Gastroesophageal sphincter (tissue), 4 donors: Measurements from ENCODE around the gene IPO13. TPM values are rescaled to one million over a fixed set of nuclear protein-coding genes. Genes with fewer than 3 reads are reported as not detected.

Experiments
- ATAC-seq: fragments of 150-250 bp; one replicate; pipeline ENCODE4 v1.9.1; 2016; ENCODE audit warnings: mild to moderate bottlenecking, moderate library complexity
- H3K27ac ChIP-seq, 4 donors: fragments of 200-600 bp; sonication (generic) in 3 of 4; 1 replicate in 3 of 4; 2 replicates in 1 of 4; pipeline ENCODE4 v1.5.1; 2016 to 2019
- H3K27me3 ChIP-seq: fragments of 200-600 bp; sonication (generic); one replicate; pipeline ENCODE4 v1.5.1; 2019
- H3K36me3 ChIP-seq, 2 donors: fragments of 200-600 bp; sonication (generic); one replicate each; pipeline ENCODE4 v1.5.1; 2019; ENCODE audit warnings: control low read depth in 1 of 2
- H3K4me1 ChIP-seq, 3 donors: fragments of 200-600 bp; sonication (generic); 1 replicate in 2 of 3; 2 replicates in 1 of 3; pipeline ENCODE4 v1.5.1; 2016 to 2019; ENCODE audit warnings: control low read depth in 2 of 3
- H3K4me3 ChIP-seq, 2 donors: fragments of 200-600 bp; sonication (generic); one replicate each; pipeline ENCODE4 v1.5.1; 2019; ENCODE audit warnings: mild to moderate bottlenecking in 1 of 2, moderate library complexity in 1 of 2
- H3K9me3 ChIP-seq, 3 donors: fragments of 200-600 bp; sonication (generic); one replicate each; pipeline ENCODE4 v1.5.1; 2017 to 2019; ENCODE audit warnings: control low read depth in 2 of 3
- EP300 ChIP-seq: sonication (generic); formaldehyde crosslinking; IDR thresholded peaks from one replicate; pipeline ENCODE4 v1.6.1; 2017; ENCODE audit warnings: antibody characterized with exemption, mild to moderate bottlenecking
- POLR2A ChIP-seq, 2 donors: fragments of 450-650 bp; IDR thresholded peaks; one replicate each; pipeline ENCODE4 v1.6.1; 2017; ENCODE audit warnings: antibody characterized with exemption in 2 of 2, mild to moderate bottlenecking in 2 of 2, moderate library complexity in 1 of 2
- POLR2AphosphoS5 ChIP-seq: sonication (generic); formaldehyde crosslinking; IDR thresholded peaks from one replicate; pipeline ENCODE4 v1.6.1; 2017; ENCODE audit warnings: antibody characterized with exemption
- WGBS, 2 donors: methylation state at CpG; one replicate each; pipeline ENCODE4 v1.1.5; 2018; ENCODE audit warnings: low coverage in 1 of 2; 5-methylcytosine and 5-hydroxymethylcytosine counted together
- total RNA-seq, 4 donors: library from RNA; depleted of rRNA; stranded (reverse); fragments of >200 nt; gene quantifications; one replicate each; pipeline ENCODE4 v1.1.0, GENCODE V29; 2016
- TF ChIP-seq, protein P1 (sequence below), 4 experiments: fragments of 200-600 bp in 2 of 4; fragments of 450-650 bp in 2 of 4; sonication (generic) in 1 of 4; IDR thresholded peaks; one replicate each; pipeline ENCODE4 v1.5.1; 2017 to 2019; ENCODE audit warnings: antibody characterized with exemption in 4 of 4, mild to moderate bottlenecking in 2 of 4, moderate library complexity in 2 of 4

The IPO13 gene
- total RNA-seq, 4 donors from 2014 or later, result 21.8 to 44.5 (median 24.2) TPM

- WGBS, 2 donors, result 78 to 91% methylated on average over 4 of the region's 5 CpGs
- Histone ChIP-seq H3K27me3 (no peaks in the 10 kb centered on the region), H3K36me3 (peaks cover 0 to 18% of the 10 kb centered on the region in 2 donors), H3K4me1 (peaks cover 0 to 26% (median 4%) of the 10 kb centered on the region in 3 donors), H3K4me3 (no peak overlapping the region), H3K27ac (no peak overlapping the region), H3K9me3 (no peaks in the 10 kb centered on the region)
- ATAC-seq, result no peak
- no peak for TF ChIP-seq POLR2A (IDR thresholded peaks at IDR 0.05)
- TF ChIP-seq, protein P1, sequence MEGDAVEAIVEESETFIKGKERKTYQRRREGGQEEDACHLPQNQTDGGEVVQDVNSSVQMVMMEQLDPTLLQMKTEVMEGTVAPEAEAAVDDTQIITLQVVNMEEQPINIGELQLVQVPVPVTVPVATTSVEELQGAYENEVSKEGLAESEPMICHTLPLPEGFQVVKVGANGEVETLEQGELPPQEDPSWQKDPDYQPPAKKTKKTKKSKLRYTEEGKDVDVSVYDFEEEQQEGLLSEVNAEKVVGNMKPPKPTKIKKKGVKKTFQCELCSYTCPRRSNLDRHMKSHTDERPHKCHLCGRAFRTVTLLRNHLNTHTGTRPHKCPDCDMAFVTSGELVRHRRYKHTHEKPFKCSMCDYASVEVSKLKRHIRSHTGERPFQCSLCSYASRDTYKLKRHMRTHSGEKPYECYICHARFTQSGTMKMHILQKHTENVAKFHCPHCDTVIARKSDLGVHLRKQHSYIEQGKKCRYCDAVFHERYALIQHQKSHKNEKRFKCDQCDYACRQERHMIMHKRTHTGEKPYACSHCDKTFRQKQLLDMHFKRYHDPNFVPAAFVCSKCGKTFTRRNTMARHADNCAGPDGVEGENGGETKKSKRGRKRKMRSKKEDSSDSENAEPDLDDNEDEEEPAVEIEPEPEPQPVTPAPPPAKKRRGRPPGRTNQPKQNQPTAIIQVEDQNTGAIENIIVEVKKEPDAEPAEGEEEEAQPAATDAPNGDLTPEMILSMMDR (IDR thresholded peaks at IDR 0.05), result no peak
- no peak for TF ChIP-seq EP300
- TF ChIP-seq POLR2AphosphoS5, result no peak
Measured at GRCh38 chr1:44013949-44014348, 67.2 kb downstream of the IPO13 start.

DNA sequence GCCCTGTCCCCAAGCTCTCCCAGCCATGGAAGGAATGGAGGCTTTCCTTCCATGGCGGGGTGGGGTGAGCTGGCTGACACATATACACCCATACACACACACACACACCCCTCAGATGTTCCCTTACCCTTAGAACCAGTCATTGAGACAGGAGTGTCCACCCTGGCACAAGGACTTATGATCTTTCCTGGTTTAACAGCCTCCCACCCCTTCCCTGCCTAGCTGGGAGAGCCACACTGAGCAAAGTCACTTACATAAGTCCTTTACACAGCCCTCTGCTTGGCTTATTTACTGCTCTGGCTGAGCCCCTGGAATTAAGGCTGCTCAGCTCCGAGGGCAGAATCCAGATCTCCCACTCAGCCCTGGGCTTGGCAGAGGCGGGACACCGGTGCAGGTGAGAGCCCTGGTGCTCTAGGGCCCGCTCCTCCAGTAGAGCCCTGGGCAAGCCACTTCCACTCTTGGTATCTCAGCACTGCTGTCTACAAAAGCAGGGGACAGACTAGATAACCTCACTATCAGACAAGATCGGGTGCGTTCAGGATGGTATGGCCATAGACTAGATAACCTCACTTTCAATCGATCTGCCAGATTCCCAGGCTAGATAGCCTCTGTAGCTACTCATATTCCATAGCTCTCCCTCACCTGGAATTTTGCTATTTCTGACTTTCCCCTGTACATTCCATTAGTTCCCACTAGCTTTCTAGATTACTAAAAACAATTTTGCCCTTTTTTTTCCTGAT is 67.8 kb downstream of the IPO13 start:
- peaks cover 0 to 26% (median 4%) of the 10 kb centered on the region in 3 donors for H3K4me1 ChIP-seq
- H3K27ac ChIP-seq, result no peak overlapping the region

GRCh38 chr1:44015206-44015605 is 68.5 kb downstream of the IPO13 start:
- no peak overlapping the region for H3K4me3 ChIP-seq
- no peaks in the 10 kb centered on the region for H3K27me3 ChIP-seq
- H3K9me3 ChIP-seq, result no peaks in the 10 kb centered on the region
- no peak overlapping the region for H3K27ac ChIP-seq
- H3K36me3 ChIP-seq, result peaks cover 0 to 13% of the 10 kb centered on the region in 2 donors
- H3K4me1 ChIP-seq, result peaks cover 0 to 26% (median 4%) of the 10 kb centered on the region in 3 donors
- ATAC-seq, result no peak
- TF ChIP-seq, protein P1 (IDR thresholded peaks at IDR 0.05), result no peak
- 24% methylated on average over 2 of the region's 3 CpGs; no CpG with 5 or more reads in 1 of the 2 donors for WGBS, 2 donors

More for the DNA sequence above, 67.8 kb downstream of the IPO13 start:
- Histone ChIP-seq H3K27me3 (no peaks in the 10 kb centered on the region), H3K9me3 (no peaks in the 10 kb centered on the region), H3K36me3 (peaks cover 0 to 16% of the 10 kb centered on the region in 2 donors), H3K4me3 (no peak overlapping the region)
- ATAC-seq, result no peak
- WGBS, 2 donors, result 72 to 84% methylated on average over 3 to 4 of the region's 8 CpGs
- TF ChIP-seq, protein P1 (IDR thresholded peaks at IDR 0.05), result no peak
- TF ChIP-seq EP300, result no peak
- no peak for TF ChIP-seq POLR2AphosphoS5
- TF ChIP-seq POLR2A (IDR thresholded peaks at IDR 0.05), result no peak

- Histone ChIP-seq H3K4me1 (peaks cover 0 to 23% (median 4%) of the 10 kb centered on the region in 3 donors), H3K27me3 (no peaks in the 10 kb centered on the region), H3K4me3 (no peak overlapping the region), H3K36me3 (peaks cover 0 to 21% of the 10 kb centered on the region in 2 donors), H3K9me3 (no peaks in the 10 kb centered on the region), H3K27ac (no peak overlapping the region)
- ATAC-seq, result no peak
- WGBS, 2 donors, result 85 to 88% methylated on average over 3 to 11 of the region's 20 CpGs
- TF ChIP-seq POLR2AphosphoS5, result no peak
- TF ChIP-seq POLR2A (IDR thresholded peaks at IDR 0.05), result no peak
- TF ChIP-seq EP300, result no peak
- TF ChIP-seq, protein P1 (IDR thresholded peaks at IDR 0.05), result no peak
Measured at GRCh38 chr1:44016041-44016889, 69.5 kb downstream of the IPO13 start.
